Measurements from ENCODE around the gene PADI2. TPM values are rescaled to one million over a fixed set of nuclear protein-coding genes. Genes with fewer than 3 reads are reported as not detected.

The PADI2 gene
- total and polyA plus RNA-seq, 2 of the 8 experiments (the other 6 are each of a cell fraction or from before 2014, with no cell fraction given): 1.6 to 7.5 TPM

- no peak for TF ChIP-seq CBX5 (IDR thresholded peaks at IDR 0.05; ENCODE audit: low read depth, low read length)
- no peak for TF ChIP-seq BCL11A (IDR thresholded peaks at IDR 0.05; ENCODE audit: low read depth in 2 of 2, low read length in 2 of 2)
- TF ChIP-seq, protein P1, sequence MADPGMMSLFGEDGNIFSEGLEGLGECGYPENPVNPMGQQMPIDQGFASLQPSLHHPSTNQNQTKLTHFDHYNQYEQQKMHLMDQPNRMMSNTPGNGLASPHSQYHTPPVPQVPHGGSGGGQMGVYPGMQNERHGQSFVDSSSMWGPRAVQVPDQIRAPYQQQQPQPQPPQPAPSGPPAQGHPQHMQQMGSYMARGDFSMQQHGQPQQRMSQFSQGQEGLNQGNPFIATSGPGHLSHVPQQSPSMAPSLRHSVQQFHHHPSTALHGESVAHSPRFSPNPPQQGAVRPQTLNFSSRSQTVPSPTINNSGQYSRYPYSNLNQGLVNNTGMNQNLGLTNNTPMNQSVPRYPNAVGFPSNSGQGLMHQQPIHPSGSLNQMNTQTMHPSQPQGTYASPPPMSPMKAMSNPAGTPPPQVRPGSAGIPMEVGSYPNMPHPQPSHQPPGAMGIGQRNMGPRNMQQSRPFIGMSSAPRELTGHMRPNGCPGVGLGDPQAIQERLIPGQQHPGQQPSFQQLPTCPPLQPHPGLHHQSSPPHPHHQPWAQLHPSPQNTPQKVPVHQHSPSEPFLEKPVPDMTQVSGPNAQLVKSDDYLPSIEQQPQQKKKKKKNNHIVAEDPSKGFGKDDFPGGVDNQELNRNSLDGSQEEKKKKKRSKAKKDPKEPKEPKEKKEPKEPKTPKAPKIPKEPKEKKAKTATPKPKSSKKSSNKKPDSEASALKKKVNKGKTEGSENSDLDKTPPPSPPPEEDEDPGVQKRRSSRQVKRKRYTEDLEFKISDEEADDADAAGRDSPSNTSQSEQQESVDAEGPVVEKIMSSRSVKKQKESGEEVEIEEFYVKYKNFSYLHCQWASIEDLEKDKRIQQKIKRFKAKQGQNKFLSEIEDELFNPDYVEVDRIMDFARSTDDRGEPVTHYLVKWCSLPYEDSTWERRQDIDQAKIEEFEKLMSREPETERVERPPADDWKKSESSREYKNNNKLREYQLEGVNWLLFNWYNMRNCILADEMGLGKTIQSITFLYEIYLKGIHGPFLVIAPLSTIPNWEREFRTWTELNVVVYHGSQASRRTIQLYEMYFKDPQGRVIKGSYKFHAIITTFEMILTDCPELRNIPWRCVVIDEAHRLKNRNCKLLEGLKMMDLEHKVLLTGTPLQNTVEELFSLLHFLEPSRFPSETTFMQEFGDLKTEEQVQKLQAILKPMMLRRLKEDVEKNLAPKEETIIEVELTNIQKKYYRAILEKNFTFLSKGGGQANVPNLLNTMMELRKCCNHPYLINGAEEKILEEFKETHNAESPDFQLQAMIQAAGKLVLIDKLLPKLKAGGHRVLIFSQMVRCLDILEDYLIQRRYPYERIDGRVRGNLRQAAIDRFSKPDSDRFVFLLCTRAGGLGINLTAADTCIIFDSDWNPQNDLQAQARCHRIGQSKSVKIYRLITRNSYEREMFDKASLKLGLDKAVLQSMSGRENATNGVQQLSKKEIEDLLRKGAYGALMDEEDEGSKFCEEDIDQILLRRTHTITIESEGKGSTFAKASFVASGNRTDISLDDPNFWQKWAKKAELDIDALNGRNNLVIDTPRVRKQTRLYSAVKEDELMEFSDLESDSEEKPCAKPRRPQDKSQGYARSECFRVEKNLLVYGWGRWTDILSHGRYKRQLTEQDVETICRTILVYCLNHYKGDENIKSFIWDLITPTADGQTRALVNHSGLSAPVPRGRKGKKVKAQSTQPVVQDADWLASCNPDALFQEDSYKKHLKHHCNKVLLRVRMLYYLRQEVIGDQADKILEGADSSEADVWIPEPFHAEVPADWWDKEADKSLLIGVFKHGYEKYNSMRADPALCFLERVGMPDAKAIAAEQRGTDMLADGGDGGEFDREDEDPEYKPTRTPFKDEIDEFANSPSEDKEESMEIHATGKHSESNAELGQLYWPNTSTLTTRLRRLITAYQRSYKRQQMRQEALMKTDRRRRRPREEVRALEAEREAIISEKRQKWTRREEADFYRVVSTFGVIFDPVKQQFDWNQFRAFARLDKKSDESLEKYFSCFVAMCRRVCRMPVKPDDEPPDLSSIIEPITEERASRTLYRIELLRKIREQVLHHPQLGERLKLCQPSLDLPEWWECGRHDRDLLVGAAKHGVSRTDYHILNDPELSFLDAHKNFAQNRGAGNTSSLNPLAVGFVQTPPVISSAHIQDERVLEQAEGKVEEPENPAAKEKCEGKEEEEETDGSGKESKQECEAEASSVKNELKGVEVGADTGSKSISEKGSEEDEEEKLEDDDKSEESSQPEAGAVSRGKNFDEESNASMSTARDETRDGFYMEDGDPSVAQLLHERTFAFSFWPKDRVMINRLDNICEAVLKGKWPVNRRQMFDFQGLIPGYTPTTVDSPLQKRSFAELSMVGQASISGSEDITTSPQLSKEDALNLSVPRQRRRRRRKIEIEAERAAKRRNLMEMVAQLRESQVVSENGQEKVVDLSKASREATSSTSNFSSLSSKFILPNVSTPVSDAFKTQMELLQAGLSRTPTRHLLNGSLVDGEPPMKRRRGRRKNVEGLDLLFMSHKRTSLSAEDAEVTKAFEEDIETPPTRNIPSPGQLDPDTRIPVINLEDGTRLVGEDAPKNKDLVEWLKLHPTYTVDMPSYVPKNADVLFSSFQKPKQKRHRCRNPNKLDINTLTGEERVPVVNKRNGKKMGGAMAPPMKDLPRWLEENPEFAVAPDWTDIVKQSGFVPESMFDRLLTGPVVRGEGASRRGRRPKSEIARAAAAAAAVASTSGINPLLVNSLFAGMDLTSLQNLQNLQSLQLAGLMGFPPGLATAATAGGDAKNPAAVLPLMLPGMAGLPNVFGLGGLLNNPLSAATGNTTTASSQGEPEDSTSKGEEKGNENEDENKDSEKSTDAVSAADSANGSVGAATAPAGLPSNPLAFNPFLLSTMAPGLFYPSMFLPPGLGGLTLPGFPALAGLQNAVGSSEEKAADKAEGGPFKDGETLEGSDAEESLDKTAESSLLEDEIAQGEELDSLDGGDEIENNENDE (IDR thresholded peaks at IDR 0.05; ENCODE audit: insufficient replicate concordance, low read length): no peak
- TF ChIP-seq ASH2L (IDR thresholded peaks at IDR 0.05; ENCODE audit: low read length): no peak
- no peak for TF ChIP-seq TAF7 (optimal IDR thresholded peaks at IDR 0.05; ENCODE audit: borderline replicate concordance, low read depth, low read length)
- no peak for TF ChIP-seq JUN (IDR thresholded peaks at IDR 0.05; ENCODE audit: low read depth, low read length)
- TF ChIP-seq BACH1 (IDR thresholded peaks at IDR 0.05; ENCODE audit: low read length): no peak
- no peak for TF ChIP-seq RFX5 (IDR thresholded peaks at IDR 0.05; ENCODE audit: borderline replicate concordance, low read depth, low read length)
Measured at GRCh38 chr1:17120962-17121837, 1.9 kb upstream of the PADI2 start (continued).
